OCI-LY1 (cell line): ENCODE results near the gene RSPH9.

ENCODE experiments used
- H2AFZ ChIP-seq: fragments of 200-600 bp; sonication (generic), shearing (Covaris generic); 2 replicates; pipeline ENCODE4 v1.6.0; 2014; ENCODE audit warnings: antibody characterized with exemption, mild to moderate bottlenecking, low read length
- H3F3A ChIP-seq: fragments of 200-600 bp; sonication (generic), shearing (Covaris generic); 2 replicates; pipeline ENCODE4 v1.6.0; 2014; ENCODE audit warnings: mild to moderate bottlenecking, antibody characterized with exemption, low read length, moderate library complexity; ENCODE audit not compliant: insufficient read depth
- H3K27ac ChIP-seq: fragments of 200-600 bp; sonication (generic); 2 replicates; pipeline ENCODE4 v1.5.1; 2014; ENCODE audit warnings: low read length, mixed run types, mild to moderate bottlenecking, low read depth; ENCODE audit not compliant: poor library complexity, severe bottlenecking
- H3K27me3 ChIP-seq: fragments of 200-600 bp; sonication (generic); 2 replicates; pipeline ENCODE4 v1.6.0; 2014; ENCODE audit warnings: antibody characterized with exemption, mild to moderate bottlenecking, low read length, moderate library complexity; ENCODE audit not compliant: insufficient read depth
- H3K36me3 ChIP-seq: fragments of 200-600 bp; sonication (generic); 2 replicates; pipeline ENCODE4 v1.6.1; 2014; ENCODE audit warnings: mild to moderate bottlenecking, antibody characterized with exemption, low read length, moderate library complexity, mixed read lengths; ENCODE audit not compliant: insufficient read depth
- H3K4me1 ChIP-seq: fragments of 200-600 bp; sonication (generic); 2 replicates; pipeline ENCODE4 v1.5.1; 2014; ENCODE audit warnings: mild to moderate bottlenecking, low read length, moderate library complexity; ENCODE audit not compliant: insufficient read depth, severe bottlenecking
- H3K4me2 ChIP-seq: fragments of 200-600 bp; sonication (generic), shearing (Covaris generic); 2 replicates; pipeline ENCODE4 v1.6.1; 2014; ENCODE audit warnings: low read length
- H3K4me3 ChIP-seq: fragments of 200-600 bp; sonication (generic); 2 replicates; pipeline ENCODE4 v1.5.1; 2014; ENCODE audit warnings: low read length, low read depth, mild to moderate bottlenecking, mixed read lengths; ENCODE audit not compliant: poor library complexity, severe bottlenecking
- H3K79me2 ChIP-seq: fragments of 200-600 bp; shearing (Covaris generic); 2 replicates; pipeline ENCODE4 v1.6.1; 2016; ENCODE audit warnings: mixed run types, low read length, mixed read lengths; ENCODE audit not compliant: insufficient read depth
- H3K9ac ChIP-seq: fragments of 200-600 bp; sonication (generic), shearing (Covaris generic); 2 replicates; pipeline ENCODE4 v1.6.1; 2014; ENCODE audit warnings: mild to moderate bottlenecking, low read length, mixed read lengths
- H3K9me2 ChIP-seq: fragments of 200-600 bp; sonication (generic), shearing (Covaris generic); 2 replicates; pipeline ENCODE4 v1.6.1; 2014; ENCODE audit warnings: low read depth, mild to moderate bottlenecking, low read length, mixed read lengths
- H3K9me3 ChIP-seq: fragments of 200-600 bp; shearing (Covaris generic); 2 replicates; pipeline ENCODE4 v1.6.1; 2014; ENCODE audit warnings: low read length, mixed read lengths
- H4K20me1 ChIP-seq: fragments of 200-600 bp; sonication (generic), shearing (Covaris generic); 2 replicates; pipeline ENCODE4 v1.6.0; 2016; ENCODE audit warnings: mild to moderate bottlenecking, low read length; ENCODE audit not compliant: insufficient read depth
- CTCF ChIP-seq: fragments of 200-600 bp; sonication (generic), shearing (Covaris generic); IDR thresholded peaks from 2 replicates; pipeline ENCODE4 v1.5.1; 2017; ENCODE audit warnings: mild to moderate bottlenecking, antibody characterized with exemption, low read length, moderate library complexity, mixed read lengths
- EZH2 ChIP-seq: fragments of 200-600 bp; sonication (generic), shearing (Covaris generic); IDR thresholded peaks from 2 replicates; pipeline ENCODE4 v1.8.0; 2017; ENCODE audit warnings: borderline replicate concordance, mixed run types, mild to moderate bottlenecking, antibody characterized with exemption, low read length, moderate library complexity, mixed read lengths

The RSPH9 gene

GRCh38 chr6:43702171-43702533 is 57.3 kb downstream of the RSPH9 start:
- Histone ChIP-seq H4K20me1 (no peaks in the 10 kb centered on the region), H3F3A (no peaks in the 10 kb centered on the region), H3K4me1 (peaks cover 38% of the 10 kb centered on the region), H3K4me3 (no peak overlapping the region), H3K4me2 (no peak overlapping the region), H3K9ac (no peak overlapping the region), H2AFZ (no peak overlapping the region), H3K79me2 (no peaks in the 10 kb centered on the region), H3K9me2 (no peaks in the 10 kb centered on the region), H3K36me3 (no peaks in the 10 kb centered on the region), H3K9me3 (no peaks in the 10 kb centered on the region), H3K27me3 (no peaks in the 10 kb centered on the region), H3K27ac (no peak overlapping the region)
- TF ChIP-seq CTCF (no peak), EZH2 (no peak)

GRCh38 chr6:43702534-43703440 is 58.0 kb downstream of the RSPH9 start:
- no peaks in the 10 kb centered on the region for H3F3A ChIP-seq
- no peak overlapping the region for H3K27ac ChIP-seq
- H3K4me2 ChIP-seq = no peak overlapping the region
- H3K79me2 ChIP-seq = no peaks in the 10 kb centered on the region
- no peak overlapping the region for H3K9ac ChIP-seq
- H3K36me3 ChIP-seq = no peaks in the 10 kb centered on the region
- H3K9me2 ChIP-seq = no peaks in the 10 kb centered on the region
- no peak overlapping the region for H2AFZ ChIP-seq
- peaks cover 38% of the 10 kb centered on the region for H3K4me1 ChIP-seq
- TF ChIP-seq CTCF = no peak
- no peak for TF ChIP-seq EZH2
- H3K9me3 ChIP-seq = no peaks in the 10 kb centered on the region
- no peaks in the 10 kb centered on the region for H3K27me3 ChIP-seq
- H3K4me3 ChIP-seq = no peak overlapping the region
- no peaks in the 10 kb centered on the region for H4K20me1 ChIP-seq

GRCh38 chr6:43703512-43704429 is 58.9 kb downstream of the RSPH9 start:
- Histone ChIP-seq H3K9me3 (no peaks in the 10 kb centered on the region), H3F3A (no peaks in the 10 kb centered on the region), H3K36me3 (no peaks in the 10 kb centered on the region), H3K79me2 (no peaks in the 10 kb centered on the region), H3K4me1 (peaks cover 38% of the 10 kb centered on the region), H3K27me3 (no peaks in the 10 kb centered on the region), H3K27ac (no peak overlapping the region), H3K4me2 (no peak overlapping the region), H3K4me3 (no peak overlapping the region), H3K9me2 (no peaks in the 10 kb centered on the region), H4K20me1 (no peaks in the 10 kb centered on the region), H2AFZ (no peak overlapping the region), H3K9ac (no peak overlapping the region)
- TF ChIP-seq EZH2 (no peak), CTCF (no peak)
